GM12873 (cell line): ENCODE data around the gene FAM222A.

ENCODE experiments used
- CTCF ChIP-seq: IDR thresholded peaks from 2 replicates; pipeline ENCODE4 v1.5.1; 2012; ENCODE audit warnings: low read depth, mild to moderate bottlenecking, moderate library complexity, low read length, control low read depth; ENCODE audit not compliant: insufficient read depth; ENCODE audit errors: missing control alignments

Gene FAM222A

GRCh38 chr12:109713187-109714070 is at the start of gene FAM222A:
TSS of gene FAM222A (plus strand) at chr12:109713825. CDS start at chr12:109744147, 30,322 bp downstream.
- no peak for TF ChIP-seq CTCF

GRCh38 chr12:109664402-109664801 is 49.2 kb upstream of the FAM222A start:
- TF ChIP-seq CTCF, result no peak

- TF ChIP-seq CTCF, result no peak
Measured at GRCh38 chr12:109666068-109666467, 47.6 kb upstream of the FAM222A start.

- no peak for TF ChIP-seq CTCF
Measured at GRCh38 chr12:109670731-109671130, 42.9 kb upstream of the FAM222A start.

- TF ChIP-seq CTCF, result no peak
Measured at GRCh38 chr12:109671502-109671901, 42.1 kb upstream of the FAM222A start.

GRCh38 chr12:109673379-109673778 is 40.2 kb upstream of the FAM222A start:
- no peak for TF ChIP-seq CTCF

- TF ChIP-seq CTCF, result no peak
Measured at GRCh38 chr12:109673884-109674283, 39.7 kb upstream of the FAM222A start.
